AG09319 (cell line): ENCODE measurements around the gene DDOST.

Experiments used
- DNase-seq: peaks from one replicate; pipeline ENCODE4 v3.0.0-alpha.2; 2010; ENCODE audit warnings: low read depth; ENCODE audit errors: extremely low read depth
- CTCF ChIP-seq: IDR thresholded peaks from 2 replicates; pipeline ENCODE4 v1.5.1; 2011; ENCODE audit warnings: low read depth, mild to moderate bottlenecking, inconsistent platforms, low read length, moderate library complexity

Gene DDOST

DNA sequence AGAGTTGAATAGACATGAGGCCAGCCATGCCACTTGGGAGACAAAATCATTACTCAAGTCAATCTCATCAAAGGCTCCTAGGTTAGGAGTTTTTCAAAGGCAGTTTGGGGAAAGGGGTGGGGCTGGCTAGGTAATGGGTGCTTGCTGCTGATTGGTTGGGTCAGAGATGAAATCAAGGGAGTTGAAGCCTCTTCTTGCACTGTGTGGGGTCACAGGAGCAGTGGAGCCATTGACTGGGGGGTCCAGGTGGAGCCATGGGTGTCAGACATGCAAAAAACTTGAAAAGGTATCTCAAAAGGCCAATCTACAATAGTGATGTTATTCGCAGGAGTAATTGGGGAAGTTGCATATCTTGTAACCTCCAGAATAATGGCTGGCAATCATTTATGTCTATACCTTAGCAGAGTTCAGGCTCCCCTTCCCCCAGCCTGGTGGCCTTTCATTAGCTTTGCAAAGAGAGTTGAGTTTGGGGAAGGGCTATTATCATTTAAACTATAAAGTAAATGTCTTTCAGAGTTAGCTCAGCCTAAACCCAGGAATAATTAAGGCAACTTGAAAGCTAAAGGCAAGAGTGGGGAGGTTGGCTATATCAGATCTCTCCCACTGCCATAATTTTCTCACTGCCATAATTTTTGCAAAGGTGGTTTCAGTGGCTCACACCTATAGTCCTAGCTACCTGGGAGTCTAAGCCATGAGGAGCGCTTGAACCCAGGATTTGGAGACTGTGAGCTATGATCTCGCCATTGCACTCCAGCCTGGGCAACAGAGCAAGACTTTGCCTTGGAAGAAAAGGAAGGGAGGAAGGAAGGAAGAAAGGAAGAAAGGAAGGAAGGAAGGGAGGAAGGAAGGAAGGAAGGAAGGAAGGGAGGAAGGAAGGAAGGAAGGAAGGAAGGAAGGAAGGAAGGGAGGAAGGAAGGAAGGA, 35.7 kb downstream of the DDOST start:
- DNase-seq, result no peak
- no peak for TF ChIP-seq CTCF

DNA sequence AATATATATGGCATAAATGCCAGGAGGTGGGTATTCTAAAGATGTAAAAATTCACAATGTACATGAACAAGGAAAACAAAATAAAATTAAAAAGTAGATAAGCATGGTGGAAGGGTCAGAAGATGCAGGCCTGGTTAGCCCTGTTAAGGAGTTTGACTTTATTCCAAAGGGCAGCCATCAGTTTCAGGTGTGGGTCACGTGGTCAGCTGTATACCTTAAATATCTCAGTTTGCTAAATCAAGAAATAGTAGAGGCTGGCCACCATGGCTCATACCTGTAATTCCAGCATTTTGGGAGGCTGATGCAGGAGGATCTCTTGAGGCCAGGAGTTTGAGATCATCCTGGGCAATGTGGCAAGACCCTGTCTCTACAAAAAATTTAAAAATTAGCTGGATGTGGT, 36.5 kb downstream of the DDOST start:
- no peak for DNase-seq
- TF ChIP-seq CTCF, result no peak

DNA sequence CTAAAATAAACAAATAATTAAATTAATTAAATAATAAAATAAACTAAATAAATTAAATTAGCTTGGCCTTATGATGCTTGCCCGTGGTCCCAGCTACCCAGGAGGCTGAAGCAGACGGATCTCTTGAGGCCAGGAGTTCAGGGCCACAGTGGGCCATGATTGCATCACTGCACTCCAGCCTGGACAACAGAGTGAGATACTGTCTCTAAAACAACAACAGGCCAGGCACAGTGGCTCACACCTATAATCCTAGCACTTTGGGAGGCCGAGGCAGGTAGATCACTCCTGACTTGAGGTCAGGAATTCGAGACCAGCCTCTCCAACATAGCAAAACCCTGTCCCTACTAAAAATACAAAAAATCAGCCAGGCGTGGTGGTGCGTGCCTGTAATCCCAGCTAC, 40.2 kb downstream of the DDOST start:
- DNase-seq, result no peak
- TF ChIP-seq CTCF, result no peak

- no peak for DNase-seq
- no peak for TF ChIP-seq CTCF
Measured at GRCh38 chr1:20619999-20620398, 41.2 kb downstream of the DDOST start.

- no peak for TF ChIP-seq CTCF
- DNase-seq, result no peak
Measured at GRCh38 chr1:20618550-20618949, 42.6 kb downstream of the DDOST start.

GRCh38 chr1:20616847-20617487, 44.2 kb downstream of the DDOST start:
- TF ChIP-seq CTCF, result no peak
- DNase-seq, result no peak
